Ishikawa (cell line): ENCODE results near the gene NEGR1.

ENCODE experiments used
- CEBPB ChIP-seq: IDR thresholded peaks from 2 replicates; pipeline ENCODE4 v1.6.1; 2012
- CREB1 ChIP-seq: IDR thresholded peaks from 2 replicates; pipeline ENCODE4 v1.6.1; 2012; ENCODE audit warnings: low read depth
- EGR1 ChIP-seq: IDR thresholded peaks from 2 replicates; pipeline ENCODE4 v1.6.1; 2012
- EP300 ChIP-seq: IDR thresholded peaks from 2 replicates; pipeline ENCODE4 v1.6.1; 2012; ENCODE audit warnings: borderline replicate concordance
- FOXM1 ChIP-seq: IDR thresholded peaks from 2 replicates; pipeline ENCODE4 v1.6.1; 2012; ENCODE audit warnings: low read depth, borderline replicate concordance
- NFIC ChIP-seq: IDR thresholded peaks from 2 replicates; pipeline ENCODE4 v1.6.1; 2012
- RAD21 ChIP-seq: IDR thresholded peaks from 2 replicates; pipeline ENCODE4 v1.6.1; 2012; ENCODE audit warnings: low read depth
- TAF1 ChIP-seq: IDR thresholded peaks from 2 replicates; pipeline ENCODE4 v1.6.1; 2012; ENCODE audit warnings: low read depth, mild to moderate bottlenecking
- TCF12 ChIP-seq: IDR thresholded peaks from 2 replicates; pipeline ENCODE4 v1.6.1; 2012; ENCODE audit warnings: low read depth
- TEAD4 ChIP-seq: IDR thresholded peaks from 2 replicates; pipeline ENCODE4 v1.6.1; 2012
- YY1 ChIP-seq: IDR thresholded peaks from 2 replicates; pipeline ENCODE4 v1.6.1; 2012; ENCODE audit warnings: low read depth
- ZBTB7A ChIP-seq: IDR thresholded peaks from 2 replicates; pipeline ENCODE4 v1.6.1; 2012; ENCODE audit warnings: low read depth
- TF ChIP-seq, protein P1 (sequence below): IDR thresholded peaks from 2 replicates; pipeline ENCODE4 v1.6.1; 2012
- TF ChIP-seq, protein P2 (sequence below): IDR thresholded peaks from 2 replicates; pipeline ENCODE4 v1.6.1; 2012
- TF ChIP-seq, protein P3 (sequence below): IDR thresholded peaks from 2 replicates; pipeline ENCODE4 v1.6.1; 2012; ENCODE audit warnings: low read depth, mild to moderate bottlenecking

NEGR1 gene

DNA sequence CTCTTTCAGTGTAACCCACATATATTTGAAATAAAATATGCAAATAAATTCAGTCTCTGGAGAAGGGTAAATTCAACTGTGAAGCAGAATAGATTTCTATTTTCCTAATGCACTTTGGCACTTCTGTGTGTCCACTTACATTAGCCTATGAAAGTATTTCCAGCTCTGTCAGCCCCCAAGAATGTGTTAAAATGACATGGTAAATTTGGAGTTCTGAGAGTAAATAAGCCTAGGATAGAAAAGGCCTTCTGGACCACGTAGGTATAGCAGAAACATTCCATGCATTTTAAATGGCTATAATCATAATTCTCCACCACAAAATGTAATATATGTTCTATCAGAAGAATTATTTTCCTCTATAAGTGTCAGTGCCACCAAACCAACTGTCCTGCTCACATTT, 276.2 kb downstream of the NEGR1 start:
- no peak for TF ChIP-seq TAF1
- TF ChIP-seq FOXM1: no peak
- TF ChIP-seq, protein P1, sequence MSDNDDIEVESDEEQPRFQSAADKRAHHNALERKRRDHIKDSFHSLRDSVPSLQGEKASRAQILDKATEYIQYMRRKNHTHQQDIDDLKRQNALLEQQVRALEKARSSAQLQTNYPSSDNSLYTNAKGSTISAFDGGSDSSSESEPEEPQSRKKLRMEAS: no peak
- no peak for TF ChIP-seq ZBTB7A
- TF ChIP-seq, protein P2, sequence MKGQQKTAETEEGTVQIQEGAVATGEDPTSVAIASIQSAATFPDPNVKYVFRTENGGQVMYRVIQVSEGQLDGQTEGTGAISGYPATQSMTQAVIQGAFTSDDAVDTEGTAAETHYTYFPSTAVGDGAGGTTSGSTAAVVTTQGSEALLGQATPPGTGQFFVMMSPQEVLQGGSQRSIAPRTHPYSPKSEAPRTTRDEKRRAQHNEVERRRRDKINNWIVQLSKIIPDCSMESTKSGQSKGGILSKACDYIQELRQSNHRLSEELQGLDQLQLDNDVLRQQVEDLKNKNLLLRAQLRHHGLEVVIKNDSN: no peak
- no peak for TF ChIP-seq TEAD4
- no peak for TF ChIP-seq TCF12
- TF ChIP-seq YY1: no peak
- no peak for TF ChIP-seq NFIC
- TF ChIP-seq EP300: no peak
- TF ChIP-seq EGR1: no peak
- TF ChIP-seq CEBPB: no peak
- TF ChIP-seq, protein P3, sequence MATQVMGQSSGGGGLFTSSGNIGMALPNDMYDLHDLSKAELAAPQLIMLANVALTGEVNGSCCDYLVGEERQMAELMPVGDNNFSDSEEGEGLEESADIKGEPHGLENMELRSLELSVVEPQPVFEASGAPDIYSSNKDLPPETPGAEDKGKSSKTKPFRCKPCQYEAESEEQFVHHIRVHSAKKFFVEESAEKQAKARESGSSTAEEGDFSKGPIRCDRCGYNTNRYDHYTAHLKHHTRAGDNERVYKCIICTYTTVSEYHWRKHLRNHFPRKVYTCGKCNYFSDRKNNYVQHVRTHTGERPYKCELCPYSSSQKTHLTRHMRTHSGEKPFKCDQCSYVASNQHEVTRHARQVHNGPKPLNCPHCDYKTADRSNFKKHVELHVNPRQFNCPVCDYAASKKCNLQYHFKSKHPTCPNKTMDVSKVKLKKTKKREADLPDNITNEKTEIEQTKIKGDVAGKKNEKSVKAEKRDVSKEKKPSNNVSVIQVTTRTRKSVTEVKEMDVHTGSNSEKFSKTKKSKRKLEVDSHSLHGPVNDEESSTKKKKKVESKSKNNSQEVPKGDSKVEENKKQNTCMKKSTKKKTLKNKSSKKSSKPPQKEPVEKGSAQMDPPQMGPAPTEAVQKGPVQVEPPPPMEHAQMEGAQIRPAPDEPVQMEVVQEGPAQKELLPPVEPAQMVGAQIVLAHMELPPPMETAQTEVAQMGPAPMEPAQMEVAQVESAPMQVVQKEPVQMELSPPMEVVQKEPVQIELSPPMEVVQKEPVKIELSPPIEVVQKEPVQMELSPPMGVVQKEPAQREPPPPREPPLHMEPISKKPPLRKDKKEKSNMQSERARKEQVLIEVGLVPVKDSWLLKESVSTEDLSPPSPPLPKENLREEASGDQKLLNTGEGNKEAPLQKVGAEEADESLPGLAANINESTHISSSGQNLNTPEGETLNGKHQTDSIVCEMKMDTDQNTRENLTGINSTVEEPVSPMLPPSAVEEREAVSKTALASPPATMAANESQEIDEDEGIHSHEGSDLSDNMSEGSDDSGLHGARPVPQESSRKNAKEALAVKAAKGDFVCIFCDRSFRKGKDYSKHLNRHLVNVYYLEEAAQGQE: no peak
- no peak for TF ChIP-seq CREB1
- TF ChIP-seq RAD21: no peak

DNA sequence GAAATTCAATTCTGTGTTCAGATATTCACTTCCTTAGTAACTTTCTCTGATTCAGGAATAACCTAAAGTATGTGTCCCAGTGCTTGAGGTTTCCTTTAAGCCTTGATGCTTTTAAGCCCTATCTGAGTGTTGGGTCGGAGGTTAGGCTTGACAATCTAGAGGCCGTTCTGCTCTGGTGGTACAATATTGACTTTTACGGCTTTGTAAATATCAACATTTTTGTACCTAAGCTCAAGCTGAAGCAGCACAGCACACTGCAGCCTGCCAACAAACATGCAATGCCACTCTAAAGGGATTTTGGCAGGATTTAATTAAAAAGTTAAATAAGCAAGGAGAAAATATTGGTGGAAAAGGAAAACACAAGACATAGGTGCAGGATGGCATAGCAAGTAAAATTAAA, 279.2 kb downstream of the NEGR1 start:
- TF ChIP-seq, protein P2: no peak
- TF ChIP-seq CREB1: no peak
- TF ChIP-seq YY1: no peak
- TF ChIP-seq, protein P1: no peak
- TF ChIP-seq TEAD4: no peak
- TF ChIP-seq RAD21: no peak
- no peak for TF ChIP-seq TAF1
- no peak for TF ChIP-seq FOXM1
- no peak for TF ChIP-seq EP300
- TF ChIP-seq TCF12: no peak
- TF ChIP-seq, protein P3: no peak
- no peak for TF ChIP-seq CEBPB
- TF ChIP-seq NFIC: no peak
- TF ChIP-seq ZBTB7A: no peak

DNA sequence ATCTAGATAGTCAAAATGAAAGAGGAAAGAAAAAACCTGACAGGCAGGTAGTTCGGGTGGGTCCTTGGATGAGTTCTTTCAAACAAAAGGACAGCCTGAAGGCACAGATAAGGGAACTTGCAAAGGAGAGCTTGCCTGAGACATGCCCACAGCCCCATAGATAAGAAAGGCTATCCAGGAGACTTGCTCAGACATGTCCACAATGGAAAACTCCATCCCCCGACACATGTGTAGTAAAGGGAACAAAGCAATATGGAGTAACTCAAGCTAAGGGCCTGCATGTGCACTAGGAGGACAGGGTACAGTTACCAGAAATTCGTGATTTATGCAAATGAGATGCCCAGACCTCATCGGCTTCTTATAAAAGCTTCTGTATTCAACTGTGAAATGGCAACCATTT, 281.5 kb downstream of the NEGR1 start:
- TF ChIP-seq, protein P2: no peak
- TF ChIP-seq FOXM1 (no peak), NFIC (no peak), RAD21 (no peak), EP300 (no peak), ZBTB7A (no peak), TCF12 (no peak), TAF1 (no peak), EGR1 (no peak), YY1 (no peak), TEAD4 (no peak)
- TF ChIP-seq, protein P1: no peak
- TF ChIP-seq, protein P3: no peak

DNA sequence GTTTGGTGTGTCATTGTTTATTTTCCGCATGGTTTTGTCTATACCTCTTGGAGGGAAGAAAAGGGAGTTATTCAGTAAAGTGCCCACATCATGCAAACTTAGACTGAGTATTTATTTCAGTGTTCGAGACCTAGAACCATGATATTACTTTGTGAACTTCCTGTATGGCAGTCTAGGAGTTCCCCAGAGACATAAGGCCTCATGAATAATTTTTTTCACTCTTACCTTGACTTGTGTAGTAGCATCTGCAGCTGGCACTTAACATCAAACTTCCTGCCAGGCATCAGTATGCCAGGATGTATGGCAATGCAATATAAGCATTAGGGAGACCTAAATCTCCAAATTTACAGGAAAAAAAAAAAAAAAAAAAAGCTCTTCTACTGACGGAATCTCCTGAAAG, 287.7 kb downstream of the NEGR1 start:
- no peak for TF ChIP-seq NFIC
